Renal cortex interstitium (tissue), 11 donors: ENCODE measurements around the gene IFT122. TPM values are rescaled to one million over a fixed set of nuclear protein-coding genes. Genes with fewer than 3 reads are reported as not detected.

ENCODE experiments used
- DNase-seq, 11 donors: peaks; one replicate each; pipeline ENCODE4 v3.0.0-alpha.2; 2013; ENCODE audit warnings: low read depth in 9 of 11, low spot score in 4 of 11; ENCODE audit errors: extremely low read depth in 1 of 11
- polyA plus RNA-seq, 3 donors: library from polyadenylated mRNA; unstranded; fragments of 120-200 nt; gene quantifications; one replicate each; pipeline ENCODE4 v1.2.1, GENCODE V29; 2013; ENCODE audit not compliant: insufficient read length in 3 of 3

IFT122 gene
- polyA plus RNA-seq, 3 donors = 51.3 to 63.6 (median 62.5) TPM

DNA sequence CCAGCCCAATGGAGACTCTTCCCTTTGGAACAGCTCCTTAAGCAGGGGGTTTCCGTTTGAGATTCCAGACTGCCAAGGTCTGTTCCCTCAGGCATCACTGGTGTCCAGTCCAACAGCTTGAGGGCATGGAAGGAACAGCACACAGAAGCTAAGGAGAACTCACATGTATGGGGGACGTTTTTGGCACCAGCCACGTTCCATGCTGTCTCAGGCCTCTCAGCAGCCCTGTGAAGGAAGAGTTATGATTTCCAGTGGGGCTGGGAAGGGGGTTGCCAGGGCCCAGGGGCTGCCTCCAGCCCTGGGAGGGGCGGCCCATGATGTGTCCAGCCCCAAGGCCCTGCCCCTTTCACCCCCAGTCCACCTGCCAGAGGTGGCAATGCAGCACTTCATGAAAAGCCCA, 80.9 kb downstream of the IFT122 start:
- no peak for DNase-seq

DNA sequence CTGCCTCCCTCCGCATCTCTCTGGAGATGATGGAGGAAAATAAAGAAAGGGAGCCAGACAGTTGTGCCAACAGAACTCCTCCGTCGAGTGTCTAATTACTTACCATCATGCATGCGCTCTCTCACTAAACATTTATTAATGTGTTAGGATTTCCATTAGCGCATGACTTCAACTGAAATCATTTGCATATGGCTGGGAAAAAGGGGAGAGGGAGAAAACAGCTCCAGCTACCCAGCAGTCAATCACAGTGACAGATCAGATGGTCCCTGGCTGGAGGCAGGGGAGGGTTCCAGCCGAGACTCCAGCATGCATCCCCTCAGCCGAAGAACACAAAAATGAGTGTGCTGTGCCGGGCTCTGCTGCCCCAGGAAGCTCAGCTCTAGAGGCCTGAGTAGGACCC, 81.6 kb downstream of the IFT122 start:
- no peak for DNase-seq

DNA sequence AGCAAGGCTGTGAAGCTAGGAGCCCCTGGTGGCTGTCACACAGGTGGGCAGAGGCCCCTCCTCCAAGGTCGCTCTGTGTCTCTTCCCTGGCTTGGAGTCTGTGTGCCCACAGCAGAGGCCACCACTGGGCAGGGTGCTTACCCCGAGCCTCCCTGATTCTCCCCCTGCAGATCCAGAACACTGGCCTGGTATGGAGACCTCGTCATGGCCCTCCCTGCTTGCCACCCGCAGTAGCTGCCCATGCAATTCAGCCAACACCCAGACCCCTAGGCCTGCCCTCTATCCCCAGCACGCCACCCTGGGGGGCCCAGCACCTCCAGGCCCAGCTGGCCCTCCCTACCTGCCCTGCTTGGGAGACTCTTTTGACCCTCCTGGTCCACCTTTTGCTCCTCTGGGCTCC, 82.9 kb downstream of the IFT122 start:
- no peak for DNase-seq

DNA sequence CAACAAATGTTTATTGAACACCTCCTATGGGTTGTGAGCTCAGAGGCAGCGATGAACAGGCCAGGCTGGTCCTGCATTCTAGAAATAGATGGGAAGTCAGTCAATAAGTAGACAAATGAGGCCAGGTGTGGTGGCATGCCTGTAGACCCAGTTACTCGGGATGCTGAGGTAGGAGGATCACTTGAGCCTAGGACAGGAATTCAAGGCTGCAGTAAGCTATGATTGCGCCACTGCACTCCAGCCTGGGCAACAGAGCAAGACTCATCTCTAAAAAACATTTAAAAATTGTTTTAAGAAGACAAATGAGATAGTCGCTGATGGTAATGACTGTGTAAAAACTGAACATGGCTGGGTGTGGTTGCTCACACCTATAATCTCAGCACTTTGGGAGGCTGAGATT, 84.1 kb downstream of the IFT122 start:
- no peak for DNase-seq

- DNase-seq = no peak
Measured at GRCh38 chr3:129525341-129525968, 85.4 kb downstream of the IFT122 start.

GRCh38 chr3:129526121-129526900, 86.3 kb downstream of the IFT122 start:
- DNase-seq = no peak

DNA sequence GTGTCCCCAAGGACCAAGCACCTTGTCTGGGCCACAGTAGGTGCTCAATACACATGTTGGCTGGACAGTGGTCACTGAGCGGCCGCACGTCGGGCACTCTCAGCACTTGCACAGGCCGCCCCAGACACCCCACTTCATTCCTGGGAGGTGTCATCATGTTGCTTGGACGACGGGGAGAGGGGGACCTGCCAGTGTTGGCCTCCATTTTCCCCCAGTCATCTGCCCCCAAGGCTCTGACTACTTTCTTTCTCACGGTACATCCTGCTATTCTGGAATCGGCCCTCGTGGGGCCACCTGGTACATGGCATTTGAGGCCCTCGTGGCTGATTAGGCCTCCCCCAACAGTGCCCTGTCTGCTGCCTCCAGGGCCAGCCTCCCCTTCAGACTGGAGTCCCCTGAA, 87.2 kb downstream of the IFT122 start:
- DNase-seq = no peak

DNA sequence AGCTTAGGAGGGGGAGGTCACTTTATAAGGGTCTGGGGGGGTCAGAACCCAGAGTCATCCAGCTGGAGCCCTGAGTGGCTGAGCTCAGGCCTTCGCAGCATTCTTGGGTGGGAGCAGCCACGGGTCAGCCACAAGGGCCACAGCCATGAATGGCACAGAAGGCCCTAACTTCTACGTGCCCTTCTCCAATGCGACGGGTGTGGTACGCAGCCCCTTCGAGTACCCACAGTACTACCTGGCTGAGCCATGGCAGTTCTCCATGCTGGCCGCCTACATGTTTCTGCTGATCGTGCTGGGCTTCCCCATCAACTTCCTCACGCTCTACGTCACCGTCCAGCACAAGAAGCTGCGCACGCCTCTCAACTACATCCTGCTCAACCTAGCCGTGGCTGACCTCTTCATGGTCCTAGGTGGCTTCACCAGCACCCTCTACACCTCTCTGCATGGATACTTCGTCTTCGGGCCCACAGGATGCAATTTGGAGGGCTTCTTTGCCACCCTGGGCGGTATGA, 88.6 kb downstream of the IFT122 start, which contains the start of gene RHO:
TSS of gene RHO (plus strand) at position 51 of the 512 bp plus-strand sequence. CDS start at position 146, 95 bp downstream.
- no peak for DNase-seq

DNA sequence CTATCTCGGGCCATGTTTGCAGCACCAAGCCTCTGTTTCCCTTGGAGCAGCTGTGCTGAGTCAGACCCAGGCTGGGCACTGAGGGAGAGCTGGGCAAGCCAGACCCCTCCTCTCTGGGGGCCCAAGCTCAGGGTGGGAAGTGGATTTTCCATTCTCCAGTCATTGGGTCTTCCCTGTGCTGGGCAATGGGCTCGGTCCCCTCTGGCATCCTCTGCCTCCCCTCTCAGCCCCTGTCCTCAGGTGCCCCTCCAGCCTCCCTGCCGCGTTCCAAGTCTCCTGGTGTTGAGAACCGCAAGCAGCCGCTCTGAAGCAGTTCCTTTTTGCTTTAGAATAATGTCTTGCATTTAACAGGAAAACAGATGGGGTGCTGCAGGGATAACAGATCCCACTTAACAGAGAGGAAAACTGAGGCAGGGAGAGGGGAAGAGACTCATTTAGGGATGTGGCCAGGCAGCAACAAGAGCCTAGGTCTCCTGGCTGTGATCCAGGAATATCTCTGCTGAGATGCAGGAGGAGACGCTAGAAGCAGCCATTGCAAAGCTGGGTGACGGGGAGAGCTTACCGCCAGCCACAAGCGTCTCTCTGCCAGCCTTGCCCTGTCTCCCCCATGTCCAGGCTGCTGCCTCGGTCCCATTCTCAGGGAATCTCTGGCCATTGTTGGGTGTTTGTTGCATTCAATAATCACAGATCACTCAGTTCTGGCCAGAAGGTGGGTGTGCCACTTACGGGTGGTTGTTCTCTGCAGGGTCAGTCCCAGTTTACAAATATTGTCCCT, 89.6 kb downstream of the IFT122 start:
- DNase-seq = no peak

DNA sequence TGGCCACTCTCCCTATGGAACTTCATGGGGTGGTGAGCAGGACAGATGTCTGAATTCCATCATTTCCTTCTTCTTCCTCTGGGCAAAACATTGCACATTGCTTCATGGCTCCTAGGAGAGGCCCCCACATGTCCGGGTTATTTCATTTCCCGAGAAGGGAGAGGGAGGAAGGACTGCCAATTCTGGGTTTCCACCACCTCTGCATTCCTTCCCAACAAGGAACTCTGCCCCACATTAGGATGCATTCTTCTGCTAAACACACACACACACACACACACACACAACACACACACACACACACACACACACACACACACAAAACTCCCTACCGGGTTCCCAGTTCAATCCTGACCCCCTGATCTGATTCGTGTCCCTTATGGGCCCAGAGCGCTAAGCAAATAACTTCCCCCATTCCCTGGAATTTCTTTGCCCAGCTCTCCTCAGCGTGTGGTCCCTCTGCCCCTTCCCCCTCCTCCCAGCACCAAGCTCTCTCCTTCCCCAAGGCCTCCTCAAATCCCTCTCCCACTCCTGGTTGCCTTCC, 90.3 kb downstream of the IFT122 start:
- peak in 3 of 11 donors; percentile 21 to 52 (median 26) for DNase-seq

- no peak for DNase-seq
Measured at GRCh38 chr3:129530821-129531220, 90.8 kb downstream of the IFT122 start.

DNA sequence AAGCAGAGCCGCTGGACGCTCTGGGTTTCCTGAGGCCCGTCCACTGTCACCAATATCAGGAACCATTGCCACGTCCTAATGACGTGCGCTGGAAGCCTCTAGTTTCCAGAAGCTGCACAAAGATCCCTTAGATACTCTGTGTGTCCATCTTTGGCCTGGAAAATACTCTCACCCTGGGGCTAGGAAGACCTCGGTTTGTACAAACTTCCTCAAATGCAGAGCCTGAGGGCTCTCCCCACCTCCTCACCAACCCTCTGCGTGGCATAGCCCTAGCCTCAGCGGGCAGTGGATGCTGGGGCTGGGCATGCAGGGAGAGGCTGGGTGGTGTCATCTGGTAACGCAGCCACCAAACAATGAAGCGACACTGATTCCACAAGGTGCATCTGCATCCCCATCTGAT, 91.7 kb downstream of the IFT122 start:
- DNase-seq = no peak

DNA sequence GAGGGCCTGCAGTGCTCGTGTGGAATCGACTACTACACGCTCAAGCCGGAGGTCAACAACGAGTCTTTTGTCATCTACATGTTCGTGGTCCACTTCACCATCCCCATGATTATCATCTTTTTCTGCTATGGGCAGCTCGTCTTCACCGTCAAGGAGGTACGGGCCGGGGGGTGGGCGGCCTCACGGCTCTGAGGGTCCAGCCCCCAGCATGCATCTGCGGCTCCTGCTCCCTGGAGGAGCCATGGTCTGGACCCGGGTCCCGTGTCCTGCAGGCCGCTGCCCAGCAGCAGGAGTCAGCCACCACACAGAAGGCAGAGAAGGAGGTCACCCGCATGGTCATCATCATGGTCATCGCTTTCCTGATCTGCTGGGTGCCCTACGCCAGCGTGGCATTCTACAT, 92.2 kb downstream of the IFT122 start:
- no peak for DNase-seq

GRCh38 chr3:129533406-129533805, 93.4 kb downstream of the IFT122 start:
- DNase-seq = no peak

- DNase-seq = peak in 5 of 11 donors; percentile 22 to 41 (median 37)
Measured at GRCh38 chr3:129534428-129535027, 94.5 kb downstream of the IFT122 start.

DNA sequence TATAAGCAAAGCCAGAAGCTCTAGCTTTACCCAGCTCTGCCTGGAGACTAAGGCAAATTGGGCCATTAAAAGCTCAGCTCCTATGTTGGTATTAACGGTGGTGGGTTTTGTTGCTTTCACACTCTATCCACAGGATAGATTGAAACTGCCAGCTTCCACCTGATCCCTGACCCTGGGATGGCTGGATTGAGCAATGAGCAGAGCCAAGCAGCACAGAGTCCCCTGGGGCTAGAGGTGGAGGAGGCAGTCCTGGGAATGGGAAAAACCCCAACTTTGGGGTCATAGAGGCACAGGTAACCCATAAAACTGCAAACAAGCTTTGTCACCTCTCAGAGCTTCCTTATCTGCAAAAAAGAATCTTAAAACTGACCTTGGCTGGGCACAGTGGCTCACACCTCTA, 95.1 kb downstream of the IFT122 start:
- DNase-seq = no peak

GRCh38 chr3:129536374-129536667, 96.3 kb downstream of the IFT122 start:
- no peak for DNase-seq

DNA sequence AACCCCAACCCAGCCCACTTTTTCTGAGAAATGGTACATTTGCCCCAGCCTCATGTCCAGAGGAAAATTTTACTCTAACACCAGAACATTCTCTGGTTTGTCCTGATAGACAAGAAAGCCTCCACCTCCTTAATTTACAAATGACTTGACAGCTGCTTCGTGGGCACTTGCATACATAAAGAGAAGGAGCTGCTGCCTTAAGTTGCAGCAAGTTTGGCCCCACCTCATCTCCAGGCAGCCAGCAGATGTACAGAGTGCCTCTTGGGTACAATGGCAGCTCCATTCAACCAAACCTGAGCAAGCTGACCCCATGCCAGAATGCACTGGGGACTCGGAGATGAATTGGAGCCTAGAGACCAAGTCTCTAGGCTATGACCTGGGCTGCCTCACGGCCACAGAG, 96.8 kb downstream of the IFT122 start:
- DNase-seq = no peak

GRCh38 chr3:129539206-129539605, 99.2 kb downstream of the IFT122 start:
- no peak for DNase-seq
